ENCODE results near the gene GATB.

DNA sequence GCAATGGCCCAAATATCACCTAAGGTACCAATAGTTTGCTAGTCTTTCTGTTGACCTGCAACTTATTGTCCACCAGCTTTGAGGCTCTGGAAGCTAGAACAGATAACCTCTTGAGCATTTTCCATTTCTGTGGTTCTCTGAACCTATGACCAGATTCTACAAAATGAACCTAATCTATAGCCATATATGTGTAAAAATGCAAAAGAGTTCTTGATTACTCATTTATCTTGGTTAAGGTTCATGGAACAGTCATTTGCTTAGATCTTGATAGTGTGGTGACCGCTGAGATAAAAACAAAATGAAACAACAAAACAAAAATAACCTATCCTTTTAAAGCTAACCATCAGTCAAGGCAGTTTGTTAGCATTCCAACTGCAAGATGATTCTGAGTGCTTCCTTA, 9.3 kb upstream of the GATB start:
- TF ChIP-seq EZH2 (IDR thresholded peaks at IDR 0.05; ENCODE audit: borderline replicate concordance, insufficient read depth, low read depth, low read length, poor library complexity, severe bottlenecking) (no peak), CTCF (IDR thresholded peaks at IDR 0.05) (no peak)
